H9 (cell line): Measurements from ENCODE around the gene ERICH4. TPM values are rescaled to one million over a fixed set of nuclear protein-coding genes. Genes with fewer than 3 reads are reported as not detected.

Source experiments
- DNase-seq: peaks from one replicate; pipeline ENCODE4 v3.0.0-alpha.2; 2017
- H2AFZ ChIP-seq: one replicate; pipeline ENCODE4 v1.6.1; 2013; ENCODE audit warnings: mild to moderate bottlenecking, low read length, control low read depth, moderate library complexity
- H2AK5ac ChIP-seq: 2 replicates; pipeline ENCODE4 v1.6.1; 2013; ENCODE audit warnings: low read length, control low read depth, mixed read lengths; ENCODE audit not compliant: insufficient read length
- H2BK120ac ChIP-seq: one replicate; pipeline ENCODE4 v1.6.1; 2013; ENCODE audit warnings: low read depth, mild to moderate bottlenecking, low read length, control low read depth, inconsistent platforms; ENCODE audit not compliant: poor library complexity, severe bottlenecking
- H2BK12ac ChIP-seq: 2 replicates; pipeline ENCODE4 v1.6.1; 2013; ENCODE audit warnings: low read length, control low read depth, mixed read lengths, low read depth; ENCODE audit not compliant: insufficient read length
- H2BK15ac ChIP-seq: 2 replicates; pipeline ENCODE4 v1.6.1; 2013; ENCODE audit warnings: low read depth, low read length, control low read depth
- H2BK20ac ChIP-seq: one replicate; pipeline ENCODE4 v1.6.1; 2013; ENCODE audit warnings: low read depth, mild to moderate bottlenecking, low read length, control low read depth, inconsistent platforms; ENCODE audit not compliant: poor library complexity, severe bottlenecking
- H2BK5ac ChIP-seq: 2 replicates; pipeline ENCODE4 v1.6.1; 2013; ENCODE audit warnings: low read length, control low read depth, mixed read lengths; ENCODE audit not compliant: insufficient read length
- H3K14ac ChIP-seq: 2 replicates; pipeline ENCODE4 v1.6.1; 2013; ENCODE audit warnings: low read length, control low read depth; ENCODE audit not compliant: insufficient read depth
- H3K18ac ChIP-seq: 2 replicates; pipeline ENCODE4 v1.6.1; 2013; ENCODE audit warnings: low read depth, mild to moderate bottlenecking, mixed read lengths, low read length, control low read depth; ENCODE audit not compliant: insufficient read length
- H3K23ac ChIP-seq: 2 replicates; pipeline ENCODE4 v1.6.1; 2013; ENCODE audit warnings: low read length, control low read depth, mixed read lengths, low read depth; ENCODE audit not compliant: insufficient read length
- H3K23me2 ChIP-seq: 2 replicates; pipeline ENCODE4 v1.6.1; 2013; ENCODE audit warnings: low read depth, mild to moderate bottlenecking, mixed read lengths, low read length, control low read depth; ENCODE audit not compliant: insufficient read length, poor library complexity, severe bottlenecking
- H3K27ac ChIP-seq: 2 replicates; pipeline ENCODE4 v1.5.1; 2013; ENCODE audit warnings: low read length, control low read depth, mixed read lengths, low read depth; ENCODE audit not compliant: insufficient read length
- H3K27me3 ChIP-seq: 2 replicates; pipeline ENCODE4 v1.6.1; 2013; ENCODE audit warnings: low read length, control low read depth, inconsistent platforms; ENCODE audit not compliant: insufficient read depth
- H3K4ac ChIP-seq: 2 replicates; pipeline ENCODE4 v1.6.1; 2013; ENCODE audit warnings: low read depth, mild to moderate bottlenecking, control low read depth, inconsistent platforms, low read length, moderate library complexity
- H3K4me1 ChIP-seq: 2 replicates; pipeline ENCODE4 v1.6.1; 2013; ENCODE audit warnings: low read length, control low read depth, inconsistent platforms; ENCODE audit not compliant: insufficient read depth
- H3K4me2 ChIP-seq: 2 replicates; pipeline ENCODE4 v1.6.1; 2013; ENCODE audit warnings: low read length, control low read depth, mixed read lengths; ENCODE audit not compliant: insufficient read length, insufficient read depth
- H3K56ac ChIP-seq: 2 replicates; pipeline ENCODE4 v1.6.1; 2013; ENCODE audit warnings: low read depth, mild to moderate bottlenecking, mixed read lengths, low read length, control low read depth; ENCODE audit not compliant: insufficient read length
- H3K79me1 ChIP-seq: 2 replicates; pipeline ENCODE4 v1.6.1; 2013; ENCODE audit warnings: low read depth, mild to moderate bottlenecking, moderate library complexity, low read length, control low read depth, inconsistent platforms; ENCODE audit not compliant: insufficient read depth, poor library complexity, severe bottlenecking
- H3K79me2 ChIP-seq: 2 replicates; pipeline ENCODE4 v1.6.1; 2013; ENCODE audit warnings: low read length, control low read depth, inconsistent platforms; ENCODE audit not compliant: insufficient read depth
- H3K9ac ChIP-seq: 2 replicates; pipeline ENCODE4 v1.6.1; 2013; ENCODE audit warnings: low read length, control low read depth, mixed read lengths; ENCODE audit not compliant: insufficient read length; ENCODE audit errors: extremely low read depth
- H3K9me3 ChIP-seq: one replicate; pipeline ENCODE4 v1.6.1; 2013; ENCODE audit warnings: low read depth, low read length, inconsistent platforms; ENCODE audit not compliant: control insufficient read depth
- H3T11ph ChIP-seq: one replicate; pipeline ENCODE4 v1.6.1; 2013; ENCODE audit warnings: mild to moderate bottlenecking, low read length, control low read depth, inconsistent platforms
- H4K20me1 ChIP-seq: one replicate; pipeline ENCODE4 v1.6.1; 2013; ENCODE audit not compliant: control insufficient read depth, insufficient read length, insufficient read depth
- H4K5ac ChIP-seq: 2 replicates; pipeline ENCODE4 v1.6.1; 2013; ENCODE audit warnings: low read depth, mild to moderate bottlenecking, mixed read lengths, low read length, control low read depth; ENCODE audit not compliant: insufficient read length
- H4K8ac ChIP-seq: replicated peaks from 2 replicates; pipeline ENCODE4 v1.6.1; 2013; ENCODE audit warnings: low read length, control low read depth, mixed read lengths, low read depth; ENCODE audit not compliant: insufficient read length
- H4K91ac ChIP-seq: 2 replicates; pipeline ENCODE4 v1.6.1; 2013; ENCODE audit warnings: low read depth, mild to moderate bottlenecking, moderate library complexity, mixed read lengths, low read length, control low read depth; ENCODE audit not compliant: insufficient read length
- H3K27ac Mint-ChIP-seq, 3 experiments: 2 replicates in 2 of 3; 3 replicates in 1 of 3; pipeline ENCODE4 v1.8.0; 2020 to 2021; ENCODE audit warnings: mixed read lengths in 3 of 3, mild to moderate bottlenecking in 1 of 3, moderate library complexity in 1 of 3
- H3K27me3 Mint-ChIP-seq: 2 replicates; pipeline ENCODE4 v1.8.0; 2021; ENCODE audit warnings: low read depth, mild to moderate bottlenecking, moderate library complexity, mixed read lengths
- H3K36me3 Mint-ChIP-seq, 3 experiments: 2 replicates in 2 of 3; 3 replicates in 1 of 3; pipeline ENCODE4 v1.8.0; 2020 to 2021; ENCODE audit warnings: low read depth in 3 of 3, mixed read lengths in 3 of 3; ENCODE audit not compliant: insufficient read depth in 1 of 3
- H3K4me1 Mint-ChIP-seq, 2 experiments: 2 replicates each; pipeline ENCODE4 v1.8.0; 2020; ENCODE audit warnings: mixed read lengths in 2 of 2
- H3K4me3 Mint-ChIP-seq, 2 experiments: 2 replicates in 1 of 2; 3 replicates in 1 of 2; pipeline ENCODE4 v1.8.0; 2020 to 2021; ENCODE audit warnings: mild to moderate bottlenecking in 2 of 2, mixed read lengths in 2 of 2, moderate library complexity in 1 of 2
- H3K9me3 Mint-ChIP-seq, 2 experiments: 2 replicates in 1 of 2; 3 replicates in 1 of 2; pipeline ENCODE4 v1.8.0; 2020; ENCODE audit warnings: mild to moderate bottlenecking in 2 of 2, mixed read lengths in 2 of 2, moderate library complexity in 1 of 2
- CTCF ChIP-seq: fragments of 200-600 bp; sonication (generic); conservative IDR thresholded peaks from 3 replicates; pipeline ENCODE4 v1.8.0; 2021; ENCODE audit warnings: antibody characterized with exemption, mild to moderate bottlenecking
- WGBS: extraction: QIAGEN DNeasy Blood & Tissue Kit; methylation state at CpG from one replicate; pipeline ENCODE4 v1.1.7; 2013; ENCODE audit warnings: missing lambda C conversion rate, low lambda C conversion rate, mixed read lengths; ENCODE audit not compliant: insufficient read length; ENCODE audit errors: extremely low coverage; 5-methylcytosine and 5-hydroxymethylcytosine counted together
- total RNA-seq: library from RNA; stranded (reverse); gene quantifications from 2 replicates; pipeline ENCODE4 v1.2.1, GENCODE V29; 2021

Gene ERICH4
- total RNA-seq, 1 experiment from 2014 or later, result not detected

- peaks cover 14 to 29% of the 10 kb centered on the region in 2 experiments for H3K4me1 Mint-ChIP-seq
- Histone ChIP-seq H3K79me2 (no peaks in the 10 kb centered on the region), H2BK20ac (no peak overlapping the region), H3K23ac (no peak overlapping the region), H2BK120ac (no peak overlapping the region), H3K18ac (no peak overlapping the region), H3K4ac (no peak overlapping the region), H2AK5ac (no peak overlapping the region), H3K27ac (no peak overlapping the region), H4K5ac (no peak overlapping the region), H2BK12ac (no peak overlapping the region), H2AFZ (no peak overlapping the region), H3K9me3 (no peaks in the 10 kb centered on the region), H4K91ac (no peak overlapping the region), H4K8ac (no peak overlapping the region), H3K9ac (no peak overlapping the region), H3K4me2 (peak overlapping the region; percentile 80), H3K27me3 (no peaks in the 10 kb centered on the region), H3K23me2 (peaks cover 11% of the 10 kb centered on the region), H2BK15ac (no peak overlapping the region), H3K14ac (no peak overlapping the region), H3K56ac (no peak overlapping the region), H3K4me1 (no peaks in the 10 kb centered on the region), H2BK5ac (no peak overlapping the region), H3K79me1 (no peaks in the 10 kb centered on the region), H4K20me1 (no peaks in the 10 kb centered on the region), H3T11ph (no peak overlapping the region)
- H3K9me3 Mint-ChIP-seq, result no peaks in the 10 kb centered on the region
- H3K36me3 Mint-ChIP-seq, result peaks cover 14 to 31% (median 27%) of the 10 kb centered on the region in 3 experiments; a peak in 6 of 7 replicates
- WGBS, result no CpG with 5 or more reads among the region's 1 CpG
- TF ChIP-seq CTCF, result no peak
- DNase-seq, result no peak
- H3K27ac Mint-ChIP-seq, result no peak overlapping the region
- peak overlapping the region in 1 of 2 experiments; percentile 84; a peak in 2 of 5 replicates for H3K4me3 Mint-ChIP-seq
- H3K27me3 Mint-ChIP-seq, result no peaks in the 10 kb centered on the region
Observed at GRCh38 chr19:41428481-41428859, 14.5 kb upstream of the ERICH4 start.
